ENCODE measurements around the gene MLPH. TPM values are rescaled to one million over a fixed set of nuclear protein-coding genes. Genes with fewer than 3 reads are reported as not detected.
A peak's percentile ranks its signal among the peaks of the same experiment; 100 is the strongest.

MLPH gene
- total RNA-seq, 1 donor from 2014 or later, result 14.8 TPM

- no peak for TF ChIP-seq CTCF (conservative IDR thresholded peaks at IDR 0.05)
- peaks cover 10% of the 10 kb centered on the region for H3K4me1 Mint-ChIP-seq (ENCODE audit: unreplicated experiment)
- no peaks in the 10 kb centered on the region for H3K27me3 Mint-ChIP-seq
- DNase-seq (ENCODE audit: extremely low spot score, unreplicated experiment), result no peak
- peaks cover 5% of the 10 kb centered on the region for H3K9me3 Mint-ChIP-seq
- no peak overlapping the region for H3K4me3 Mint-ChIP-seq
- H3K27ac Mint-ChIP-seq, result no peak overlapping the region
- no peaks in the 10 kb centered on the region for H3K36me3 Mint-ChIP-seq
Observed at GRCh38 chr2:237569896-237570295, 82.8 kb downstream of the MLPH start.

- Mint-ChIP-seq H3K4me3 (no peak overlapping the region), H3K9me3 (peaks cover 5% of the 10 kb centered on the region), H3K4me1 (ENCODE audit: unreplicated experiment) (peaks cover 10% of the 10 kb centered on the region), H3K36me3 (no peaks in the 10 kb centered on the region), H3K27me3 (no peaks in the 10 kb centered on the region), H3K27ac (no peak overlapping the region)
- no peak for DNase-seq (ENCODE audit: extremely low spot score, unreplicated experiment)
- TF ChIP-seq CTCF (conservative IDR thresholded peaks at IDR 0.05), result no peak
Observed at GRCh38 chr2:237570776-237571335, 83.8 kb downstream of the MLPH start.

GRCh38 chr2:237571551-237571950, 84.5 kb downstream of the MLPH start:
- Mint-ChIP-seq H3K4me3 (peak overlapping the region; percentile 44), H3K4me1 (ENCODE audit: unreplicated experiment) (peaks cover 10% of the 10 kb centered on the region), H3K36me3 (no peaks in the 10 kb centered on the region), H3K27me3 (no peaks in the 10 kb centered on the region), H3K9me3 (peaks cover 5% of the 10 kb centered on the region), H3K27ac (peak overlapping the region; percentile 70)
- TF ChIP-seq CTCF (conservative IDR thresholded peaks at IDR 0.05), result no peak
- DNase-seq (ENCODE audit: extremely low spot score, unreplicated experiment), result no peak

- peak overlapping the region; percentile 70 for H3K27ac Mint-ChIP-seq
- H3K4me1 Mint-ChIP-seq (ENCODE audit: unreplicated experiment), result peaks cover 10% of the 10 kb centered on the region
- H3K36me3 Mint-ChIP-seq, result no peaks in the 10 kb centered on the region
- peak; percentile 99 for TF ChIP-seq CTCF (conservative IDR thresholded peaks at IDR 0.05)
- H3K9me3 Mint-ChIP-seq, result peaks cover 5% of the 10 kb centered on the region
- DNase-seq (ENCODE audit: extremely low spot score, unreplicated experiment), result peak; percentile 94
- peak overlapping the region; percentile 44 for H3K4me3 Mint-ChIP-seq
- no peaks in the 10 kb centered on the region for H3K27me3 Mint-ChIP-seq
Observed at GRCh38 chr2:237572021-237572741, 85.1 kb downstream of the MLPH start.

- DNase-seq (ENCODE audit: extremely low spot score, unreplicated experiment), result no peak
- TF ChIP-seq CTCF (conservative IDR thresholded peaks at IDR 0.05), result no peak
- no peaks in the 10 kb centered on the region for H3K36me3 Mint-ChIP-seq
- peak overlapping the region; percentile 49 for H3K27ac Mint-ChIP-seq
- H3K27me3 Mint-ChIP-seq, result no peaks in the 10 kb centered on the region
- H3K9me3 Mint-ChIP-seq, result peaks cover 5% of the 10 kb centered on the region
- no peak overlapping the region for H3K4me3 Mint-ChIP-seq
- H3K4me1 Mint-ChIP-seq (ENCODE audit: unreplicated experiment), result peaks cover 10% of the 10 kb centered on the region
Observed at GRCh38 chr2:237572742-237573101, 85.7 kb downstream of the MLPH start.
